Bronchial smooth muscle cell (primary cell): ENCODE data around the gene ZNF143. TPM values are rescaled to one million over a fixed set of nuclear protein-coding genes. Genes with fewer than 3 reads are reported as not detected.

Experiments
- total RNA-seq: library from RNA; depleted of rRNA; stranded (reverse); fragments of >200 nt; gene quantifications from 2 replicates; pipeline ENCODE4 v1.2.1, GENCODE V29; 2014

ZNF143 gene
- total RNA-seq: 26.2 and 36.0 TPM in 2 replicates

DNA sequence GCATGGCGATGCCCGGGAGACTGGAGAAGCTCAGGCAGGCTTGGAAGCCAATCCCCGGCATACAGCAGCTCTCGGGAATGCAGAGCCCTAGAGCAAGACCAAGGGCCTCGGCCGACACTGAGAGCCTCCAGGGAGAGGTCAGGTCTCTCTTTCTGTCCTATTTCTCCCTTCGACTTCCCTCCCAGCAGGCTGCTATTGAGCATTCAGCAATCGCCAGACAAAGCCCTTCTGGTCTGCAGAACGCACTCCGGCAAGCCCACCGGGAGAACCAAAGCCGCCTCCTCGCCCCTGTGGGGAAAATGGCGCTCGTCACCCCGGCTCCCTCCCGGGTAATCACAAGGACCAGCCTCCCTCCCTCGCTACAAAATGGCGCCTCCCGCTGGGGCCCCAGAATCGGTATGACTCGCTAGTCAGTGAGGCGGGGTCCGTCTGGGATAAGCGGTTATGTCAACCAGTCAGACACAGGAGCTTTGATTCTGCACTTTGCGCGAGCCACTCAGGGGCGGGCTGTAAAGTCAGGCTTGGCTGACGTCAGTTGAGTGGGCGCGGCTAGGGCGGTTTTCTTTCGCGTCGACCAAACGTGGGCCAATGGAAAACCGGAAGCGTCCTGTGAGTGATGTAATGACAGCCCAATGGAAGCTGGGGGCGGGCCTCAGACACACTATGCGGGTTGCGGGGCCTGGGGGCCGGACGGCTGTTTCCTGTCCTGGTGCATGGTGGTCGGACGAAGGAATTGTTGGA is at the start of gene ZNF143:
Gene ZNF143 (plus strand): TSS at position 691 of the 741 bp plus-strand sequence. CDS start 10,297 bp downstream, outside the sequence.

DNA sequence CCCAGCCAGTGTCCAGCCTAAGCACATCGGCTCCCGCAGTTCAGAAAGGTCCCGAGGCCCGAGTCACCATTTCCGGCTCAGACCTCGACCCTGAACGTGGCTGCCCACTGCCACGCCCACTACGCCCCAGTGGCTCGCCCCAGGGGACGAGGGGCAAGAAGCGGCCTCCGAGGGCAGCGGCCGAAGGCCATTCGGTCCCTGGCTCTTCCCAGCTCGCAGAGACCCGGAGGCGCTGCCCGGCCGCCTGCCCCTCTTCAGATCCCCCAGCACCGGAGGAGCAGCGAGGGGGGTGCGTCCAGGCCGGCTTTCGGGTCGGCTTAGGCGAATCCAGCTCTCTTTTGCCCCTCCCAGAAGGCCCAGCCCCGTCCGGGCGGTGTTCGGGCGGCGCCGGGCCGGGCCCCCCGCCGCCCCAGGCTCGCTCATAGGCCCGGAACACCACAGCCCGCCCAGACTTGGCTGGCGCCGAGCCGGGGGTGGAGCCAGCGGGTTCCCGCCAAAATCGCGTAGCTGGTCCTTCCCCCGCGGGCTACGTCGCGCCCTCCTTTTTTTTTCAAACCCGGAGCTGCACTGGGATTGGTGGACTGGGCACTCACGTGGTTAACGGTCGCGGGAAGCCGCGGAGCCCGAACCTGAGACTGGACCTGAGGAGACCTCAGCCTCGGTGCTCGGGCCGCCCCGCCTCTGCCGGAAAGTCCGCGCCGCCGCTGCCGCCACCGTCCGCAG is 112.4 kb downstream of the ZNF143 start, which contains the start of gene WEE1:
Gene WEE1 (plus strand): TSS at position 619 of the 723 bp plus-strand sequence. CDS start 264 bp downstream, outside the sequence.

Other genes with a start within 250 kb of the ZNF143 start
- gene DENND5A, start 195.7 kb upstream of the ZNF143 start, total RNA-seq: 135 and 212 TPM in 2 replicates
- gene TMEM41B, start 146.4 kb upstream of the ZNF143 start, total RNA-seq: 31.9 and 44.4 TPM in 2 replicates
- 59.4 and 88.6 TPM in 2 replicates for gene IPO7, start 76.4 kb upstream of the ZNF143 start, total RNA-seq
- gene WEE1, start 112.7 kb downstream of the ZNF143 start, total RNA-seq: 11.6 and 12.1 TPM in 2 replicates
- gene SWAP70, start 203.1 kb downstream of the ZNF143 start, total RNA-seq: 20.8 and 27.6 TPM in 2 replicates